ENCODE results near the gene FBXW4. TPM values are rescaled to one million over a fixed set of nuclear protein-coding genes. Genes with fewer than 3 reads are reported as not detected.

The FBXW4 gene
- polyA plus RNA-seq, 1 donor from 2014 or later = 7.7 TPM

DNA sequence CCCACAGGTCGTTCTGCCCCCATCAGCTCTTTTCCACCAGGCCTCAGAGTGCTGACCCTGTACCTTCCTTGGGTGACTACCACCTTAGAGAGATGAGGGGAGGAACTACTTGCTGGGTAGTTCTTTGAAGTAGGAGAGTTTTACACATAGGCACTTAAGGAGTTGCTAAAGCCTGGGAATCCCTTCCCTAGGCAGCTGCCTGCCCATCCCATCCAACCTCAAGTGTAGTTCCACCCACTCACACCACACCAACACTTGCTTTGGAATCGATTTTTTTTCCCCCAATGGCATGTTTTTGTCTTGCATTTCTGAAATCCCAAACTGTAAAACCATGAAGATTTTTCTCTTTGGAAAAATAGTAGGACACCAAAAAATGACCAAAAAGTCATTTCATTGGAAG is 47.7 kb downstream of the FBXW4 start:
- H3K27ac ChIP-seq (ENCODE audit: low read length) = no peak overlapping the region
- H3K79me2 ChIP-seq (replicated peaks; ENCODE audit: insufficient read depth, low read length) = no peaks in the 10 kb centered on the region

DNA sequence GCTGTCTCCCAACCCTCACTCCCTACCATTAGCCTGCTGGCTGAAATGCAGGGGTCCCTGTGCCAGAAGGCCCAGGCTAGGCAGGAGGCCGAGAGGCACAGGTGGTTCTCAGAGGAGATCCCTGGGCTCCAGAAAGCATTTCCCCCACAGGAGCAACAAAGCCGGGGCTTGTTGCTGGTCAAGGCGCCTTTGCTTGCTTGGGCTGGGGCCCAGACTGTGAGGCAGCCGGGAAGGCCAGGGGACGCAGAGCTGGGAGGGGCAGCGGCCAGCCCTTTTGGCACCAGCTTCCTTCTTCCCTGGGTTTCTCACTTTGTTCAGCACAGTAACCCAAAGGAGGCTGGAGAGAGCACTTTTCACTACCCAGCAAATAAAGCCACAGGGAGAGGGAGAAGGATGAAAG is 48.6 kb downstream of the FBXW4 start:
- H4K20me1 ChIP-seq (ENCODE audit: insufficient read depth) = no peaks in the 10 kb centered on the region
- no peaks in the 10 kb centered on the region for H3K79me2 ChIP-seq (replicated peaks; ENCODE audit: insufficient read depth, low read length)
- H3F3A ChIP-seq (ENCODE audit: insufficient read depth, low read length, poor library complexity, severe bottlenecking) = no peaks in the 10 kb centered on the region
- H3K4me2 ChIP-seq (ENCODE audit: low read length) = no peak overlapping the region
- TF ChIP-seq EP300 (conservative IDR thresholded peaks at IDR 0.05; ENCODE audit: poor library complexity, severe bottlenecking) (no peak), SMC3 (conservative IDR thresholded peaks at IDR 0.05; ENCODE audit: poor library complexity) (no peak), MXI1 (conservative IDR thresholded peaks at IDR 0.05; ENCODE audit: poor library complexity, severe bottlenecking) (no peak), TAF1 (IDR thresholded peaks at IDR 0.05; ENCODE audit: low read depth) (no peak), POLR2AphosphoS5 (IDR thresholded peaks at IDR 0.05) (no peak), EZH2 (IDR thresholded peaks at IDR 0.05; ENCODE audit: borderline replicate concordance, insufficient read depth, low read length, poor library complexity, severe bottlenecking) (no peak), CTCF (IDR thresholded peaks at IDR 0.05; ENCODE audit: poor library complexity, severe bottlenecking) (no peak), RAD21 (conservative IDR thresholded peaks at IDR 0.05) (no peak)
- TF ChIP-seq, protein P1, sequence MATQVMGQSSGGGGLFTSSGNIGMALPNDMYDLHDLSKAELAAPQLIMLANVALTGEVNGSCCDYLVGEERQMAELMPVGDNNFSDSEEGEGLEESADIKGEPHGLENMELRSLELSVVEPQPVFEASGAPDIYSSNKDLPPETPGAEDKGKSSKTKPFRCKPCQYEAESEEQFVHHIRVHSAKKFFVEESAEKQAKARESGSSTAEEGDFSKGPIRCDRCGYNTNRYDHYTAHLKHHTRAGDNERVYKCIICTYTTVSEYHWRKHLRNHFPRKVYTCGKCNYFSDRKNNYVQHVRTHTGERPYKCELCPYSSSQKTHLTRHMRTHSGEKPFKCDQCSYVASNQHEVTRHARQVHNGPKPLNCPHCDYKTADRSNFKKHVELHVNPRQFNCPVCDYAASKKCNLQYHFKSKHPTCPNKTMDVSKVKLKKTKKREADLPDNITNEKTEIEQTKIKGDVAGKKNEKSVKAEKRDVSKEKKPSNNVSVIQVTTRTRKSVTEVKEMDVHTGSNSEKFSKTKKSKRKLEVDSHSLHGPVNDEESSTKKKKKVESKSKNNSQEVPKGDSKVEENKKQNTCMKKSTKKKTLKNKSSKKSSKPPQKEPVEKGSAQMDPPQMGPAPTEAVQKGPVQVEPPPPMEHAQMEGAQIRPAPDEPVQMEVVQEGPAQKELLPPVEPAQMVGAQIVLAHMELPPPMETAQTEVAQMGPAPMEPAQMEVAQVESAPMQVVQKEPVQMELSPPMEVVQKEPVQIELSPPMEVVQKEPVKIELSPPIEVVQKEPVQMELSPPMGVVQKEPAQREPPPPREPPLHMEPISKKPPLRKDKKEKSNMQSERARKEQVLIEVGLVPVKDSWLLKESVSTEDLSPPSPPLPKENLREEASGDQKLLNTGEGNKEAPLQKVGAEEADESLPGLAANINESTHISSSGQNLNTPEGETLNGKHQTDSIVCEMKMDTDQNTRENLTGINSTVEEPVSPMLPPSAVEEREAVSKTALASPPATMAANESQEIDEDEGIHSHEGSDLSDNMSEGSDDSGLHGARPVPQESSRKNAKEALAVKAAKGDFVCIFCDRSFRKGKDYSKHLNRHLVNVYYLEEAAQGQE (IDR thresholded peaks at IDR 0.05; ENCODE audit: borderline replicate concordance) = no peak
- H3K27me3 ChIP-seq (ENCODE audit: insufficient read depth, low read depth, low read length) = peaks cover 5% of the 10 kb centered on the region
- no peak overlapping the region for H3K4me3 ChIP-seq (ENCODE audit: low read length)
- H3K9me3 ChIP-seq (ENCODE audit: low read length) = no peaks in the 10 kb centered on the region
- H3K36me3 ChIP-seq (ENCODE audit: insufficient read depth, low read length) = no peaks in the 10 kb centered on the region
- no peak overlapping the region for H3K9ac ChIP-seq (ENCODE audit: low read length)
- no peaks in the 10 kb centered on the region for H3K9me2 ChIP-seq (ENCODE audit: insufficient read depth, low read length)
- no peak overlapping the region for H3K27ac ChIP-seq (ENCODE audit: low read length)
- H2AFZ ChIP-seq (ENCODE audit: low read depth, low read length) = no peak overlapping the region

More for the DNA sequence above, 47.7 kb downstream of the FBXW4 start:
- H2AFZ ChIP-seq (ENCODE audit: low read depth, low read length) = no peak overlapping the region
- no peaks in the 10 kb centered on the region for H3K9me2 ChIP-seq (ENCODE audit: insufficient read depth, low read length)
- H3K9ac ChIP-seq (ENCODE audit: low read length) = no peak overlapping the region
- peaks cover 5% of the 10 kb centered on the region for H3K27me3 ChIP-seq (ENCODE audit: insufficient read depth, low read depth, low read length)
- H3F3A ChIP-seq (ENCODE audit: insufficient read depth, low read length, poor library complexity, severe bottlenecking) = no peaks in the 10 kb centered on the region
- TF ChIP-seq EZH2 (IDR thresholded peaks at IDR 0.05; ENCODE audit: borderline replicate concordance, insufficient read depth, low read length, poor library complexity, severe bottlenecking) = no peak
- TF ChIP-seq EP300 (conservative IDR thresholded peaks at IDR 0.05; ENCODE audit: poor library complexity, severe bottlenecking) = no peak
- TF ChIP-seq MXI1 (conservative IDR thresholded peaks at IDR 0.05; ENCODE audit: poor library complexity, severe bottlenecking) = no peak
- TF ChIP-seq, protein P1 (IDR thresholded peaks at IDR 0.05; ENCODE audit: borderline replicate concordance) = no peak
- no peak overlapping the region for H3K4me3 ChIP-seq (ENCODE audit: low read length)
- H3K9me3 ChIP-seq (ENCODE audit: low read length) = no peaks in the 10 kb centered on the region
- no peak overlapping the region for H3K4me2 ChIP-seq (ENCODE audit: low read length)
- H3K36me3 ChIP-seq (ENCODE audit: insufficient read depth, low read length) = no peaks in the 10 kb centered on the region
- H4K20me1 ChIP-seq (ENCODE audit: insufficient read depth) = no peaks in the 10 kb centered on the region
